ENCODE measurements around the gene MAN1A1. TPM values are rescaled to one million over a fixed set of nuclear protein-coding genes. Genes with fewer than 3 reads are reported as not detected.

MAN1A1 gene
- total RNA-seq, 1 experiment from 2014 or later = 5.7 TPM

DNA sequence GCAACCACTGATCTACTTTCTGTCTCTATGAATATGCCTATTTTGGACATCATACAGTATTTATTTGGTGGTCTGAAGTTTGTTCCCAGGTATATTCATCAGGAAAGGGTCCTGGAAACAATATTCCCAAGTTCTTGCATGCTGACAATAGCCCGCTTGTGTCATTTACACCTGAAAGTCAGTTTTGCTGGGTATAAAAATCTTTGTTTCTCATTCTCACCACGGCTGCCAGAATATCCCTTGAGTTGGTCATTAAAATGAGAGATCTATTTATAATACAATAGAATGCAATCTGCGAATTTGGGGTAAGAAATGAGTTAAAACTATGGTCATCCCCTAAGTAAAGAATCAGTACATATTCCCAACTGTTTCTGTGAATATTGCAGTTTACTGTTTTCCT, 79.0 kb downstream of the MAN1A1 start:
- DNase-seq (ENCODE audit: low spot score) = no peak

DNA sequence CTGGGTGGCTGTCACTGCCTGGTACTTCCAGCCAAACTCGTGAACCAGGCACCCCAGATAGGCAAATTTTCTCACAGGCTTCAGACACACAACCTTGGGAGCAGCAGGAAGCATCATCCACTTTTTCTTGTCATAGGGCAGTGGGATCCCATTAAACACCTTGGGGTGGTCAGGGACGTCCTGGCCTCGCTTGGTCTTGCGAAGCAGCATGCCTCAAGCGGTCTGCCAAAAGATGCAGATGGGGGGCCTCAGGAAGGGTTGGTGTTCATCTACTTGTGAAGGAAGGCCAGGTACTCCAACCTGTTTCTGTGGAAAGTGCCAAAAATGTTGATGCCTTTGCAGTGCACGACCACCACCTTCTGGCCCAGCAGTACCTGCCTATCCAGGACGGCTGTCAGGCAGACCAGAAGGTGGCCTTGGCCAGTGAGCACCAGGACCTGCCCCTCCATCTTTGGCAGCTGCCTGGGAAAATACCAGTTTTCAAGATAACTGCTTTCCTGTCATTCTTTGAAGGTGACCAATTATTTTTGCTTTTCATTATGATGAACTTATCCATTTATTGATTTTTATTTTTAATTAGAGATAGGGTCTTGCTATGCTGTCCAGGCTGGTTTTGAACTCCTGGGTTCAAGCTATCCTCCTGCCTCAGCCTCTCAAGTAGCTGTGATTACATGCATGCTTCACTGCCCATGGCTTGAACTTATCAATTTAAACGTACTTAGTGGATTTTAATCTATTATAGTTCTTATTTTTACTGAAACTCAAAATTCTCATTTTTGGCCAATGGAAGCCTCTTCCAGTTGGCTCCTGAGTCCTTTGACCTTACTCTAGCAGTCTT, 80.1 kb downstream of the MAN1A1 start:
- no peak for DNase-seq (ENCODE audit: low spot score)

DNA sequence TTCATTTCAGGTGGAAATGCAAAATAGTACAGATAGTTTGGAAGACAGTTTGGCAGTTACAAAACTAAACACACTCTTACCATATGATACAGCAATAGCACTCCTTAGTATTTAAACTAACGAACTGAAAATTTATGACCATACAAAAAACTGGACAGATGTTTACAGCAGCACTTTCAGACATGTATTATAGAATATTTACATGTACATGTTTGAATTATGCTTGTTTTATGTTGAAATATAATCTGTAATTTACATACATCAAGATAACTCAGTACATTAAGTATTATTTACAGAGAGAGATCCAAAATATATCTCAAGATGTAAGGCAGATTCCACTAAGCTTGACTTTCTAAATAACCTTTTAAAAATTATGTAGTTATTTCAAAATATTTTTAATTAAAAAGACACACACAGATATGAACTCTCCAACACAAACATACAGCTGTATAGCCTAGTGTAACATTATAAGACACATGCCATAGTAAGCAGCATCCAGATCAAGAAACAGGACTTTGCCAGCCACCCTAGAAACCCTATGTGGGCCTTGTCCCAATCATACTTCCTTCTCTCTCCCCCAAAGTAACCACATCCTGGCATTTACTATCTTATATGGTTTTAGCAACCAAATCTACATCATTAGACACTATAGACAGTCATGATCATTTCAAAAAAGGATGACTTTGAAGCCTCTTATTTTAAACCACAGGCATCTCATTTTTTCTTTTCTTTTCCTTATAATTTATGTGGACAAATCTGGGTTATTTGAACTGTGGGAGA, 82.2 kb downstream of the MAN1A1 start:
- DNase-seq (ENCODE audit: low spot score) = no peak

DNA sequence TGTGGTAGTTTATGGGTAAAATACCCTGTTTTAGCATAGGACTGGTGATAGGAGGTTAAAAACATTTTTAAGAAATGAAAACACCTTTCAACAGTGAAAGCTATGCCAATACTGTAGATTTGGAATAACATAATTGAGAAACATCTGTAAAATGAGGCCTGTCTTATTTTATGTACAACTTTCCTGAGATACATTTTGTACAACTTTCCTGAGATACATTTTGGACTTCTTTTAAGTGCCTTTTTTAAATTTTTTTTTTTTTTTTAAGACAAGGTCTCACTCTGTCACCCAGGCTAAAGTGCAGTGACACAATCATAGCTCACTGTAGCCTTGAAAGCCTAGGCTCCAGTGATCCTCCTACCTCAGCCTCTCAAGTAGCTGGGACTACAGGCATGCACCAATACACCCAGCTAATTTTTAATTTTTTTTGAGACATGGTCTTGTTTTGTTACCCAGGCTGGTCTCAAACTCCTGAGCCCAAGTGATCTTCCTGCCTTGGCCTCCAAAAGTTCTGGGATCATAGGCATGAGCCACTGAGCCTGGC, 84.6 kb downstream of the MAN1A1 start:
- DNase-seq (ENCODE audit: low spot score) = no peak

DNA sequence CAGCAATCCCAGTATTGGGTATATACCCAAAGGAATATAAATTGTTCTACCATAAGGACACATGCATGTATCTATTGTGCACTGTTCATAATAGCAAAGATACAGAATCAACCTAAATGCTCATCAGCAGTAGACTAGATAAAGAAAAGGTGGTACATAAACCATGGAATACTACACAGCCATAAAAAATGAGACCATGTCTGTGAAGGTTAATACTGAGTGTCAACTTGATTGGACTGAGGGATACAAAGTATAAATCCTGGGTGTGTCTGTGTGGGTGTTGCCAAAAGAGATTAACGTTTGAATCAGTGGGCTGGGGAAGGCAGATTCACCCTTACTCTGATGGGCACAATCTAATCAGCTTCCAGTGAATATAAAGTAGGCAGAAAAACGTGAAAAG, 86.9 kb downstream of the MAN1A1 start:
- no peak for DNase-seq (ENCODE audit: low spot score)

DNA sequence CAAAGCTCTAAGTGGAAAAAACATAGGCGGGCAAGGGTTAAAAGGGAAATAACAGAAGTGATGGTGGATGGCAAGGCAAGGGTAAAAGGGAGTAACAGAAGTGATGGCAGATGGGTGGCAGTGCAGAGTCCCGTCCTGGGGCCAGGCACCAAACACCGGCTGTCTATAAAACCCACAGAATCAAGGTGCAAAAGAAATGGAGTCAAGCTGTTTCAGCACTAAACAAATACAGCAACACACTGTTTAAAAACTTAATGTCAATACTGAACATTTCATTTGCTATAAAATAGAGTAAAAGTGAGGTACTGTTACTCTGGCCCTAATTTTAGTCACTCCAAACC, 87.6 kb downstream of the MAN1A1 start:
- DNase-seq (ENCODE audit: low spot score) = no peak

DNA sequence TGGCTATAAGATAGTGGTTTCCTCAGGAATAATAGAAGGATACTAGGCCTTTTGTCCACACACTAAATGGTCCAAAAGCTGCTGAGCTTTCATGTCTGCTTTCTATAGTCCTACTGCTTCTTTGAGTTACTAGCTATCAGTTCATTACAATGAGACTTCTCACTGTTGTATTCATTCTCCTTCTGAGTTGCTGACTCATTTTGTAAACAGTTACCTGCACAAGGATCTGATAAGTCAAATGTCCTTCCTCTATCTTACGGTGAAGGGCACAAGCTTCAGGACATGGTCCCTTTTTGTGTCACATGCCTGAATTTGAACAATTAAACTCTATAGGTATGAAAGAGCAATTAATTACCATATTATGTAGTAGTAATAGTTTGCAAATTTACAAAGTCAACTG, 90.5 kb downstream of the MAN1A1 start:
- no peak for DNase-seq (ENCODE audit: low spot score)

DNA sequence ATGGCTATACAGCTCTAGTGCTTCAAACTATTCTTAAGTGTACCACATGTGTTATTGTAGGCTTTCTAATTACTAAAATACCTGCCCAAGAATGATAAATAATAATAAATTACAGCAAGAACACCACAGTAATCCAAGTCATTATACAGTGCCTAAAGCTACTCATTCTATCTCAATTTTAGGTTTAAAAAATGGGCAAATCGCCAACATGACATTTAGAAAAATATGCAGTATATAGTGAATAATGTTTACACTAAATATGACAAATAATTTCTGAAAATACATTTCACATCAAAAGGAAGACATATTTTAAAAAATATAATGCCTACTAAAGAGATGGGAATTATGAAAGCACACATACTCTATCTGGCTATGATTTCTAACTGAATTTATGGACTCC, 91.8 kb downstream of the MAN1A1 start:
- DNase-seq (ENCODE audit: low spot score) = no peak

DNA sequence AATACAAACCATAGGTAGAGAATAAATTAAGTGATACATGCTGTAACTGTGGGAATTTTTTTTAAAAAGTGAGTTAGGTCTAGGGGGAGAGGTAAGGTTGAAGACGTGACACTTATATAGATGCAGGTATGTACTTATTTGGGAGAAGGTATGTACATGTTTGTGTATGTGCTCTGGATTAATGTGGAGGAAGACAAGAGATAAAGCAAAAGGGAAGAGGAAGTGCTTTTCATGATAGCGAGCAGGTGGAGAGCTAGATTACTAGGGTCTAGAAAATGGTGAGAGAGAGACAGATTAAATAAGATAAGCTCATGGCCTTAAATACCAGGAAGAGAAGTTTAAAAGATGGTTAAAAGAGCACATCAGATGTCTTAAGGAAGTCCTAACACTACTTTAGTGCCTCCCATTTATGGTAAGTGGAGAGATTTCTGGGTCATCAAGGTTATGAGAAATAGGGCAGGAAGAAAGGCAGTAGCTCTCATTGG, 92.5 kb downstream of the MAN1A1 start:
- no peak for DNase-seq (ENCODE audit: low spot score)

DNA sequence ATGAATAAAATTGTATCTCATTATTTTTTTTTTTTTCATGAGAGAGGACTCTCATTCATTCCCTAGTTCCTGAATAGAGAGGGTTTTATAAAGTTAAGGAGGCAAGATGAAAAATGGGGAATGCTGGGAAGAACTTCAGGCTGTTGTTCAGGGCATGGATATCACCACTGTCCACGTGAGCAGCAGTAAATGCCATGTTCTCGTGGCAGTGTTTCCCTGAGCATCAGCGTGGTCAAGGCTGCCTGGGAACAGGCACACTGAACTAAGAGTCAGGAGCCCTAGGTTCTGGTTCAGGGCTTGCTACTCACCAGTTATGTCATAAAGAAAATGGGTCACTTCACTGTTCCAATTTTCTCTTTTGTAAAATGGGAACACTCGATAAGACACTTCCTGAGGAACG, 93.2 kb downstream of the MAN1A1 start:
- no peak for DNase-seq (ENCODE audit: low spot score)

DNA sequence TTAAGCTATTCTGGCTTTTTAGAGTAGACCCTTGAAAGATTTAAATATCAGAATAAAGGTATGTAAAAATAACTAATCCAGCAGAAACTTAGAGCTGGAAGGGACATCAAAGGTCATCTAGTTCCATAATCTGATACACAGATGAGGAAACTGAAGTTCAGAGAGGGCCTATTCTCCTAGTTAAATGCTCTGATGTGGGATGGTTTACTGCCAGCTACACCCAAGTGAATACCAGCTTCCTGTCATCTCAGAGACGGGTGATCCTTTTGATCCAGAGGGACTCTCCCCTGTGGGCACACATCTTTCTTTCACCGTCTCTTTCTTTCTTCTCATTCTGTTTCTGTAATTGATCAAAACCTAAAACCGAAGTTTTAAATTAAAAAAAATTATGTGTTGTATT, 94.1 kb downstream of the MAN1A1 start:
- DNase-seq (ENCODE audit: low spot score) = no peak

DNA sequence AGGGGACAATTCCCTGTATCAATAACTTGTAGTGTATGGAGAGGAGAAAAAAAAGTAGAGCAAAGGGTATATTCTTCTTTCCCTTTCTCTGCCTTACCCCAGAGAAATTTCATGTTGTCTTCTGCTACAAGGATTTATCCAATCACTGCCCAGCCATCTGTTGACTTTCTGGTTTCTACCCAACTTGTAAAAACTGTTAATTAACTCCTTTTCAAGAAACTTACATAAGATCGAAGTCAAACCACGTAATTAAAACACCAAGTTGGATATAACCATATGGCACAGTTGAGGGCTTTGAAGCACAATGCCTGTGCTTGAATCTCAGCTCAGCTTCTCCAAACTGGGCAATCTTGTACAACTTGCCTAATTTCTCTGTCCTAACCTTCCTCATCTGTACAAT, 99.5 kb downstream of the MAN1A1 start:
- no peak for DNase-seq (ENCODE audit: low spot score)

DNA sequence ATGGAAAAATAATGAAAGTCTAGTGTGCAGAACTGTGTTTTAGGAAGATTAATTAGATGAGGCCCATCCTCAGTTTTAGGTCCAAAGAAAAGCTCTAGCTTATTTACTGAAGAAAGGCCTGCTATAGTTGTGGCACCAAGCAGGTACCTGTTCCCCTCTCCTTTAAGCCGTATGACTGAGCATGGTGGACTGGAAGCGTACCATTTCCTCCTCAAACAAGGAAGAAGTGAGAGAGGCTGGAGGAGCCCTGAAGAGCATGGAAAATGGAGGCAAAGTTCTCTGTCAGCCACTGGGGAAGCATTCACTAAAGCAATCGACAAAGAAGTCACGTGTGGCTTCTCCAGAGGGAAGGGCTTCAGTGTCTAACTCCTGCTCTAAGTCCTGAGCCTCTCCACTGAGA, 100.2 kb downstream of the MAN1A1 start:
- no peak for DNase-seq (ENCODE audit: low spot score)

DNA sequence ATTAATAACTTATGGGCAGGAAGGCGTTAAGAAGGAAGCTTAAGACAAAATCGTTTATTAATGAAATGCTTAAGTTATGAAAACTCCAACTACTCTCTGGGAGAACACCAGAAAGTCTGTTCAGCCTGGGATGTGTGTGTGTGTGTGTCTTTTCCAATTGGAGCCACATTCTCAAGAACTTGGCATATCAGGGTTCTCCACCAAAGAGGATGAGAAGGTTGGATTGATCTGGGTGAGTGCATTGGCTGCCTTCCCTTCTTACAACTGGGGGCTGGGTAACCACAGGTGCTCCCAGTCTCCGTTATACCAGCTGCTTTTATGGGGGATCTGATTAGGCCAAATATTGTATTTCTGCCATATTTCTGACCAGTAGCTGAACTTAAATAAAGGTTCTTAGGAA, 102.1 kb downstream of the MAN1A1 start:
- no peak for DNase-seq (ENCODE audit: low spot score)

DNA sequence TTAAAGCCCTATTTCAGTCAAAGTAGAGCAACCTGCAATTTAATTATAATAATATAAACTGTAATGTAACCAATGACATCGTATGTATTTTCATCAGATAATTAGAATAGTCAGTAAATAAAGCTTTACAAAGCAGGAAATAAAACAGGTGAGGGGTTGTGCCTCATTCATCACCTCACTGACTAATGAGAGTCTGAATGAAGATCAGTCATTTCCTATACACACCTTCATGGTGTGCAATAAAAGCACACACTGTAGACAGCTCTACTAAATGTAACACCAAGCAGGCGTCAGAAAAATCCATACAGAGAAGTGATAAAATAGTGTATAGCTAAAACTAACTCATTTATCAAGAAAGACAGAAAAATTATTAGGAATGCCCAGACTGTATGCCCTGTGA, 105.9 kb downstream of the MAN1A1 start:
- DNase-seq (ENCODE audit: low spot score) = no peak

DNA sequence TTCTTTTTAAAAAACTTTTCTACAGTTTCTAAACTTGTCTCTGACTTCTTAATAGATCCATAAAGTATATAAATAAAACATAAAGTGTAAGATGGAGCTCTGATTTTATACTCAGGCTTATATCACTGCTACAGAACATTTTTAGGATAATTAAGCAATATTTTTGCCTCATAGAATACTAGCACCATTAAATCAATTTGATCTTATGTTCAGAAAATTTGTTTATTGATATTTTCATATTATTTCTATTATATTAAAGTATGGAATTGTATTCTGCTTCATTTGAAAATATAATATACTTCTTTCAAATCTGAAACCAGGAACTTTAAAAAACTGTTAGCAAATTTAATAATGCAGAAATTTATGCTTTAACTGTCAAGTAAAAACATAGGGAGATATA, 106.5 kb downstream of the MAN1A1 start:
- no peak for DNase-seq (ENCODE audit: low spot score)

DNA sequence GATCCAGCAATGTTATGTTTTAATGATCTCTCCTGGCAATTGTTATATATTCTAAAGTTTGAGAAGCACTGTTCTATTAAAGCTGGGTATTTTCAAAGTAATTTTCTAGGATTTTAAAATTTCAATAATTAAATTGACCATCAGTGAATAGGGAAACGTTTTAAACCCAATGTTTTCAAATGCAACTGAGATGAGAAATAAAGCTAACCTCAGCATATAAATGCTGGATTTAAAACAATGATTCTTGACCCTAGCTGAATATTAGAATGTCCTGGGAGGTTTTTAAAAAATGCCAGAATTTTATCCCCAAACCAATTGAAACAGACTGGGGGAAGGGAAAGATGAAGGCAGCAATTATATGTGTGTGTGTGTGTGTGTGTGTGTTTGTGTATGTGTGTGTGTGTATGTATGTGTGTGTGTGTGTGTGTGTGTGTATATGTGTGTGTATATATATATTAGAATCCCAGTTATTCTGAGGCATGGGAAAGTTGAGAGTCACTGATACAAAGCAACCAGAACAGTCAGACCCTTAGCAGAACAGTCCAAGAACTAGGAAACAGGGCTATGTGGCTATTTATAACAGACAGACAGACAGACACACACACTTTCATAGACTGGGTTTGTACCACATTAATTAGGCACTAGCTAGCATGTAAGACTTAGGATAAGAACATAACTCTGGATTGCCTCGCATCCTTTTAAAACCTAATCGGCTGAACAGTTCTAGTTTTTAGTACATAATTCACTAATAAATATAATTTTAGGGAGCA, 107.8 kb downstream of the MAN1A1 start:
- no peak for DNase-seq (ENCODE audit: low spot score)

DNA sequence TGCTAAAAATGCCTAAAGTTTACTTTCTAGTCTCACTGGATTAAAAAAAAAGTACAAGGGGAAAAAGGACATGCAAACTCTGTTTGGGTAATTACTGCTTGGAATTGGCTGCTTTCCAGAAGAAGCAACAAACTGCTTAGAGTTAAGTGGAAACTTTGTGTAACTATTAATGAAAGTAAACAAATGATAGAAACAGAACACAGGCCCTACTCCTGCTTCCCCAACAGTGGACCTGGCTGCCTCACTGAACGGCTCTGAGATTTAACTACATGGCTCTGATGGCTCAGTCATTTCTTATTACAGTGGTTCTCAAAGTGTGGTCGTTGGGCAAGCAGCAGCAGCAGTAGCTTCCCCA, 108.5 kb downstream of the MAN1A1 start:
- no peak for DNase-seq (ENCODE audit: low spot score)

DNA sequence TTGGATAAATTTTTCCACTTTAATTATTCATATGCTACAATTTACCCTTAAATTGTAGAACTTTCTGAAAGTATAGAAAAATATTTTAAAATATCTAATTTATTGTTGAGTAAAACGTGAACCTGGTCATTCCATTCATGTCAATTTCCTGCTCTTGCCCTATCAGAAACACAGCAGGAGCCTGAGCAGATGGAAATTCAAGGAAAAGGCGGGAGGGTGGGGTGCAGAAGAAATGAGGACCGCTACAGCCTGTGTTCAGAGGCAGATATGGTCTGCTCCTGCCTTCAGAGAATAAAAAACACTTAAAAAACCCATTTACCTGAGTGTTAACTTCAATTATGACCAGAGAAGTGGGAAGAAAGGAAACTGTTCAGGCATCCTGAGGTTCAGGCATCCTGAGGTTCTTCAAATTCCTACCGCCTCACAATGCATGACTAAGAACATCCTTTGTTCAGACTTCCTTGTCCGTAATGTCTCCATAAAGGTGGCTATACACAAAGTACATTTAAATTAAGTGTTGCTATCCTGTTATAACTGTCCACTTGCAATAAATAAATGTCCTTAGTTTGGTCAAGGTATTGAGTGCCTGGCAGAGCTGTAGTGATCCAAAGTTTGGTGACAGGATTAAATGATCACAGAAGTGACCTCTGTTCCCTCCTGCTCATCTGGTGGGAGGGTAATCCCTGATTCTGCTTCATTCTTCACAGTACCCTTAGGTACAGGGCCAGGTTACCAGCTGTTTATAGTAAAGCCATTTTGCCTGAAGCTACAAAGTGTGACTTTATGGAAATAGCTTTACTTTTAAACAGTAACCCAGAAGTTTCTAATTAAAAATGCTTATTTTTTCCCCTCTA, 109.1 kb downstream of the MAN1A1 start:
- no peak for DNase-seq (ENCODE audit: low spot score)

DNA sequence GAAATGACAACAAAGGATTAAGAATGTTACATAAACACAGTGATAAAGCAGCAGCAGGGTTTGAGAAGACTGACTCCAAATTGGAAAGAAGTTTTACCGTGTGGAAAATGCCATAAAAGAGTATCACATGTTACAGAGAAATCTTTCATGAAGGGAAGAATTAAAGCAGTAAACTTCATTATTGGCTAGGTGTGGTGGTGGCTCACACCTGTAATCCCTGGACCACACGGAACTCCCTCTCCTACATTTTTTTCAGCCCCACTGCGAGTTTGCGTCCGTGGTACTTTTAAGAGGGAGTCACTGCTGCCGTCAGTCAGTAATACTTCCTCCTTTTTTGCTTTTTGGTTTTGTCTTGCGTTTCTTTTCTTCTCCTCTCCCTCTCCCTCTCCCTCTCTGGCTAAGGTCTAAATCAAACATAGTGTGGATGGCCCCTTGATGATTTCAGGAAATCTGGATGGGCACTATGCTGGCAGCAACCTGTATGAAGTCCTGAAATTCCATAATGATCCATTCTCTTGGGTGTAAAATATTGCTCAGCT, 112.3 kb downstream of the MAN1A1 start:
- no peak for DNase-seq (ENCODE audit: low spot score)

DNA sequence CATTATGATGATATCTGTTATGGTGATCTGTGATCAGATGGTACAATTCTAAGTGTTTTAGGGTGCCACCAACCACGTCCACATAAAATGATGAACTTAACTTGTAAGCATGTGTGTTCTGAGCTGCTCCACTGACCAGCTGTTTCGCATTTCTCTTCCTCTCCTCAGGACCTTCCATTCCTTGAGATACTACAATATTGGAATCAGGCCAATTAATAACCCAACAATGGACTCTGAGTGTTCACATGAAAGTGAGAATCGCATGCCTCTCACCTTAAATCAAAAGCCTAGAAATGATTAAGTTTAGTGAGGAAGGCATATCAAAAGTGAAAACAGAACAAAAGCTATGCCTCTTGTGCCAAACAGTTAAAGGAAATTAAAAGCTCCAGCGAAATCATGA, 114.6 kb downstream of the MAN1A1 start:
- no peak for DNase-seq (ENCODE audit: low spot score)
